Mesothelial cell of epicardium (in vitro differentiated cells): ENCODE data around the gene ABCC9. TPM values are rescaled to one million over a fixed set of nuclear protein-coding genes. Genes with fewer than 3 reads are reported as not detected.

ENCODE experiments used
- DNase-seq, 2 experiments: peaks; one replicate each; pipeline ENCODE4 v3.0.0; 2021; ENCODE audit warnings: low spot score in 2 of 2; ENCODE audit not compliant: unreplicated experiment in 2 of 2
- H3K27ac Mint-ChIP-seq: 2 replicates; pipeline ENCODE4 v1.8.0; 2021; ENCODE audit warnings: mixed read lengths
- H3K27me3 Mint-ChIP-seq: 2 replicates; pipeline ENCODE4 v1.8.0; 2021; ENCODE audit warnings: low read depth, mixed read lengths
- H3K36me3 Mint-ChIP-seq: 2 replicates; pipeline ENCODE4 v1.8.0; 2021; ENCODE audit warnings: mixed read lengths
- H3K4me1 Mint-ChIP-seq: 2 replicates; pipeline ENCODE4 v1.8.0; 2021; ENCODE audit warnings: mixed read lengths
- H3K4me3 Mint-ChIP-seq: 2 replicates; pipeline ENCODE4 v1.8.0; 2021; ENCODE audit warnings: mild to moderate bottlenecking, moderate library complexity, mixed read lengths
- H3K9me3 Mint-ChIP-seq: 2 replicates; pipeline ENCODE4 v1.8.0; 2021; ENCODE audit warnings: mixed read lengths
- CTCF ChIP-seq: fragments of 200-600 bp; sonication (generic); IDR thresholded peaks from one replicate; pipeline ENCODE4 v1.5.0; 2021; ENCODE audit warnings: antibody characterized with exemption; ENCODE audit not compliant: unreplicated experiment
- total RNA-seq: library from RNA; stranded (reverse); gene quantifications from 3 replicates; pipeline ENCODE4 v1.2.1, GENCODE V29; 2021

ABCC9 gene
- total RNA-seq, 1 donor from 2014 or later, result 1.4 TPM

GRCh38 chr12:21837847-21838246, 103.4 kb downstream of the ABCC9 start:
- H3K27ac Mint-ChIP-seq, result no peak overlapping the region
- TF ChIP-seq CTCF, result no peak
- H3K4me1 Mint-ChIP-seq, result no peaks in the 10 kb centered on the region
- DNase-seq, result no peak
- H3K9me3 Mint-ChIP-seq, result no peaks in the 10 kb centered on the region
- peaks cover 31% of the 10 kb centered on the region for H3K27me3 Mint-ChIP-seq
- H3K36me3 Mint-ChIP-seq, result no peaks in the 10 kb centered on the region
- H3K4me3 Mint-ChIP-seq, result no peak overlapping the region

- no peak overlapping the region for H3K4me3 Mint-ChIP-seq
- H3K9me3 Mint-ChIP-seq, result no peaks in the 10 kb centered on the region
- TF ChIP-seq CTCF, result no peak
- no peaks in the 10 kb centered on the region for H3K36me3 Mint-ChIP-seq
- H3K4me1 Mint-ChIP-seq, result peaks cover 9% of the 10 kb centered on the region
- no peak for DNase-seq
- no peak overlapping the region for H3K27ac Mint-ChIP-seq
- peaks cover 19% of the 10 kb centered on the region for H3K27me3 Mint-ChIP-seq
Observed at GRCh38 chr12:21831791-21832344, 109.4 kb downstream of the ABCC9 start.

- Mint-ChIP-seq H3K27me3 (peaks cover 4% of the 10 kb centered on the region), H3K36me3 (no peaks in the 10 kb centered on the region), H3K4me1 (peaks cover 10% of the 10 kb centered on the region), H3K9me3 (no peaks in the 10 kb centered on the region), H3K4me3 (no peak overlapping the region), H3K27ac (no peak overlapping the region)
- no peak for TF ChIP-seq CTCF
- DNase-seq, result no peak
Observed at GRCh38 chr12:21828779-21829178, 112.4 kb downstream of the ABCC9 start.

- no peak overlapping the region for H3K27ac Mint-ChIP-seq
- H3K36me3 Mint-ChIP-seq, result no peaks in the 10 kb centered on the region
- no peaks in the 10 kb centered on the region for H3K27me3 Mint-ChIP-seq
- H3K9me3 Mint-ChIP-seq, result no peaks in the 10 kb centered on the region
- no peak for DNase-seq
- no peak for TF ChIP-seq CTCF
- peaks cover 10% of the 10 kb centered on the region for H3K4me1 Mint-ChIP-seq
- no peak overlapping the region for H3K4me3 Mint-ChIP-seq
Observed at GRCh38 chr12:21828136-21828775, 113.0 kb downstream of the ABCC9 start.

- no peak for DNase-seq
- Mint-ChIP-seq H3K27me3 (no peaks in the 10 kb centered on the region), H3K9me3 (no peaks in the 10 kb centered on the region), H3K27ac (no peak overlapping the region), H3K4me1 (peaks cover 10% of the 10 kb centered on the region), H3K4me3 (no peak overlapping the region), H3K36me3 (no peaks in the 10 kb centered on the region)
- TF ChIP-seq CTCF, result no peak
Observed at GRCh38 chr12:21827083-21827482, 114.1 kb downstream of the ABCC9 start.
